ENCODE data around the gene GPRIN1. TPM values are rescaled to one million over a fixed set of nuclear protein-coding genes. Genes with fewer than 3 reads are reported as not detected.
A peak's percentile ranks its signal among the peaks of the same experiment; 100 is the strongest.

GPRIN1 gene
- total RNA-seq, 2 experiments from 2014 or later, result 1.4 to 1.5 TPM

- H3K27ac Mint-ChIP-seq, result peak overlapping the region; percentile 25
- H3K36me3 Mint-ChIP-seq (ENCODE audit: low read depth), result no peaks in the 10 kb centered on the region
- CTCF ChIA-PET, result interaction anchor here (2.0 kb wide), 1 partner anchor 20 kb away, joined by 6 read pairs; no protein-coding TSS in a partner anchor
- no peak overlapping the region for H3K4me3 Mint-ChIP-seq
- no peaks in the 10 kb centered on the region for H3K9me3 Mint-ChIP-seq
- no peaks in the 10 kb centered on the region for H3K27me3 Mint-ChIP-seq (ENCODE audit: low read depth)
- intact Hi-C loops (cut with micrococcal nuclease), result loop anchor here (10.0 kb wide), 1 partner anchor 674 kb away; the partner anchor contains the start of gene MXD3
- no peak for DNase-seq
- H3K4me1 Mint-ChIP-seq (ENCODE audit: low read depth), result no peaks in the 10 kb centered on the region
These were observed 30.7 kb upstream of the GPRIN1 start for GRCh38 chr5:176640616-176641015.

GRCh38 chr5:176639981-176640380 is 30.0 kb upstream of the GPRIN1 start:
- CTCF ChIA-PET, result interaction anchor here (1.0 to 2.0 kb wide), 2 partner anchors 18 to 21 kb away, joined by 3 to 6 read pairs; no protein-coding TSS in a partner anchor
- intact Hi-C loops (cut with micrococcal nuclease), result loop anchor here (10.0 kb wide), 1 partner anchor 675 kb away; the partner anchor contains the start of gene MXD3
- no peak overlapping the region for H3K27ac Mint-ChIP-seq

GRCh38 chr5:176639208-176639607 is 29.3 kb upstream of the GPRIN1 start:
- Mint-ChIP-seq H3K4me1 (ENCODE audit: low read depth) (no peaks in the 10 kb centered on the region), H3K4me3 (no peak overlapping the region), H3K27me3 (ENCODE audit: low read depth) (peaks cover 9% of the 10 kb centered on the region), H3K27ac (no peak overlapping the region), H3K9me3 (no peaks in the 10 kb centered on the region), H3K36me3 (ENCODE audit: low read depth) (no peaks in the 10 kb centered on the region)
- intact Hi-C loops (cut with micrococcal nuclease), result no loop called here
- no peak for DNase-seq
- CTCF ChIA-PET, result interaction anchor here (1.0 kb wide), 1 partner anchor 19 kb away, joined by 3 read pairs; no protein-coding TSS in a partner anchor

More at GRCh38 chr5:176639981-176640380, 30.0 kb upstream of the GPRIN1 start:
- Mint-ChIP-seq H3K36me3 (ENCODE audit: low read depth) (no peaks in the 10 kb centered on the region), H3K27me3 (ENCODE audit: low read depth) (peaks cover 5% of the 10 kb centered on the region), H3K4me3 (no peak overlapping the region), H3K9me3 (no peaks in the 10 kb centered on the region), H3K4me1 (ENCODE audit: low read depth) (no peaks in the 10 kb centered on the region)
- no peak for DNase-seq

GRCh38 chr5:176638437-176638836 is 28.5 kb upstream of the GPRIN1 start:
- Mint-ChIP-seq H3K4me1 (ENCODE audit: low read depth) (no peaks in the 10 kb centered on the region), H3K27me3 (ENCODE audit: low read depth) (peaks cover 16% of the 10 kb centered on the region), H3K27ac (no peak overlapping the region), H3K4me3 (no peak overlapping the region), H3K9me3 (no peaks in the 10 kb centered on the region), H3K36me3 (ENCODE audit: low read depth) (no peaks in the 10 kb centered on the region)
- CTCF ChIA-PET, result no interaction called here
- DNase-seq, result no peak
- intact Hi-C loops (cut with micrococcal nuclease), result no loop called here

- Mint-ChIP-seq H3K27ac (no peak overlapping the region), H3K36me3 (ENCODE audit: low read depth) (no peaks in the 10 kb centered on the region), H3K4me1 (ENCODE audit: low read depth) (no peaks in the 10 kb centered on the region), H3K27me3 (ENCODE audit: low read depth) (peaks cover 18% of the 10 kb centered on the region), H3K4me3 (no peak overlapping the region), H3K9me3 (no peaks in the 10 kb centered on the region)
- CTCF ChIA-PET, result no interaction called here
- intact Hi-C loops (cut with micrococcal nuclease), result no loop called here
- DNase-seq, result no peak
These were observed 27.6 kb upstream of the GPRIN1 start for GRCh38 chr5:176637556-176637955.

- DNase-seq, result no peak
- no peaks in the 10 kb centered on the region for H3K9me3 Mint-ChIP-seq
- H3K27ac Mint-ChIP-seq, result no peak overlapping the region
- H3K27me3 Mint-ChIP-seq (ENCODE audit: low read depth), result peaks cover 27% of the 10 kb centered on the region
- no peak overlapping the region for H3K4me3 Mint-ChIP-seq
- no peaks in the 10 kb centered on the region for H3K4me1 Mint-ChIP-seq (ENCODE audit: low read depth)
- intact Hi-C loops (cut with micrococcal nuclease), result no loop called here
- H3K36me3 Mint-ChIP-seq (ENCODE audit: low read depth), result no peaks in the 10 kb centered on the region
- CTCF ChIA-PET, result no interaction called here
These were observed 26.5 kb upstream of the GPRIN1 start for GRCh38 chr5:176636426-176636825.

GRCh38 chr5:176633598-176633997 is 23.6 kb upstream of the GPRIN1 start:
- Mint-ChIP-seq H3K4me3 (no peak overlapping the region), H3K9me3 (no peaks in the 10 kb centered on the region), H3K36me3 (ENCODE audit: low read depth) (no peaks in the 10 kb centered on the region), H3K4me1 (ENCODE audit: low read depth) (peaks cover 12% of the 10 kb centered on the region), H3K27ac (no peak overlapping the region), H3K27me3 (ENCODE audit: low read depth) (peaks cover 48% of the 10 kb centered on the region)
- no peak for DNase-seq
- intact Hi-C loops (cut with micrococcal nuclease), result no loop called here
- CTCF ChIA-PET, result interaction anchor here (1.3 kb wide), 1 partner anchor 14 kb away, joined by 6 read pairs; the partner anchor contains the start of gene TSPAN17

- Mint-ChIP-seq H3K4me3 (no peak overlapping the region), H3K9me3 (no peaks in the 10 kb centered on the region), H3K36me3 (ENCODE audit: low read depth) (no peaks in the 10 kb centered on the region), H3K27ac (no peak overlapping the region), H3K27me3 (ENCODE audit: low read depth) (peaks cover 55% of the 10 kb centered on the region), H3K4me1 (ENCODE audit: low read depth) (peaks cover 12% of the 10 kb centered on the region)
- DNase-seq, result no peak
- intact Hi-C loops (cut with micrococcal nuclease), result no loop called here
- CTCF ChIA-PET, result interaction anchor here (1.3 kb wide), 1 partner anchor 14 kb away, joined by 6 read pairs; the partner anchor contains the start of gene TSPAN17
These were observed 22.8 kb upstream of the GPRIN1 start for GRCh38 chr5:176632745-176633144.

- CTCF ChIA-PET, result interaction anchor here (0.6 to 2.2 kb wide), 4 partner anchors 17 to 58 kb away, joined by 3 to 14 read pairs (median 4); no protein-coding TSS in a partner anchor
- Mint-ChIP-seq H3K9me3 (no peaks in the 10 kb centered on the region), H3K36me3 (ENCODE audit: low read depth) (no peaks in the 10 kb centered on the region), H3K4me1 (ENCODE audit: low read depth) (peaks cover 12% of the 10 kb centered on the region), H3K4me3 (no peak overlapping the region), H3K27ac (no peak overlapping the region), H3K27me3 (ENCODE audit: low read depth) (peaks cover 63% of the 10 kb centered on the region)
- intact Hi-C loops (cut with micrococcal nuclease), result no loop called here
- DNase-seq, result no peak
These were observed 21.6 kb upstream of the GPRIN1 start for GRCh38 chr5:176631383-176632200.

- Mint-ChIP-seq H3K4me3 (peak overlapping the region; percentile 46), H3K9me3 (no peaks in the 10 kb centered on the region), H3K4me1 (ENCODE audit: low read depth) (peaks cover 12% of the 10 kb centered on the region), H3K36me3 (ENCODE audit: low read depth) (no peaks in the 10 kb centered on the region), H3K27ac (no peak overlapping the region), H3K27me3 (ENCODE audit: low read depth) (peaks cover 67% of the 10 kb centered on the region)
- DNase-seq, result no peak
- intact Hi-C loops (cut with micrococcal nuclease), result no loop called here
- CTCF ChIA-PET, result interaction anchor here (0.6 to 2.2 kb wide), 5 partner anchors 16 to 57 kb away, joined by 3 to 14 read pairs (median 4); no protein-coding TSS in a partner anchor
These were observed 20.8 kb upstream of the GPRIN1 start for GRCh38 chr5:176630681-176631222.

GRCh38 chr5:176629853-176630680 is 20.1 kb upstream of the GPRIN1 start, which contains the start of the genes EIF4E1B and SNCB:
EIF4E1B (plus strand) TSS chr5:176630675; CDS start chr5:176642788, 12,113 bp downstream.
SNCB (minus strand) TSS chr5:176630534; CDS start chr5:176629654, 880 bp downstream.
- DNase-seq, result peak; percentile 59
- CTCF ChIA-PET, result interaction anchor here (0.9 to 2.2 kb wide), 5 partner anchors 31 to 60 kb away, joined by 3 to 14 read pairs (median 4); no protein-coding TSS in a partner anchor
- H3K9me3 Mint-ChIP-seq, result no peaks in the 10 kb centered on the region
- H3K27ac Mint-ChIP-seq, result no peak within 1 kb of the TSS
- intact Hi-C loops (cut with micrococcal nuclease), result no loop called here
- peak within 1 kb of the TSS; percentile 46 for H3K4me3 Mint-ChIP-seq
- H3K36me3 Mint-ChIP-seq (ENCODE audit: low read depth), result no peaks in the 10 kb centered on the region
- H3K4me1 Mint-ChIP-seq (ENCODE audit: low read depth), result peaks cover 12% of the 10 kb centered on the region
- peaks cover 65% of the 10 kb centered on the region for H3K27me3 Mint-ChIP-seq (ENCODE audit: low read depth)

Measured in activated naive CD4-positive, alpha-beta T cell treated with anti-CD3 and anti-CD28 coated beads for 36 hours (primary cell).